ENCODE results near the gene DLG2.

DNA sequence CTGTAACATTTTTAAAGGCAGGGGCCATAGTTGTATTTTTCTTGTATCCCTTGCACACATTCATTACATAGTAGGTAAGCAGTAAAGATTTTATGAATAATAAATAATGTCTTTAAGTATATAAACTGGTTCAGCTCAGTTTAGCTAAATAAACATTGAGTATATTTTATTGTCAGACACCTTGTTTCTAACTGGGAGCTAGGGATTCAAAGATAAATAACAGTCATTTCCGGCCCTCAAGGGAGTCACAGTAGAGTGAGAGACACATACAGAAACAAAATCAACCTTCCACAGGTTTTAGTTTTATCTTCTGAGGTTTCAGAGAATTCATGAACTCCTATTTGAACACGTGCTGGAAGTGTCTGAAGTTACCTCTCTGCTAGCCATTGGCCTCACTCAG lies 760.2 kb downstream of the DLG2 start:
- no peak for TF ChIP-seq POLR2A (IDR thresholded peaks at IDR 0.05)
- TF ChIP-seq, protein P1, sequence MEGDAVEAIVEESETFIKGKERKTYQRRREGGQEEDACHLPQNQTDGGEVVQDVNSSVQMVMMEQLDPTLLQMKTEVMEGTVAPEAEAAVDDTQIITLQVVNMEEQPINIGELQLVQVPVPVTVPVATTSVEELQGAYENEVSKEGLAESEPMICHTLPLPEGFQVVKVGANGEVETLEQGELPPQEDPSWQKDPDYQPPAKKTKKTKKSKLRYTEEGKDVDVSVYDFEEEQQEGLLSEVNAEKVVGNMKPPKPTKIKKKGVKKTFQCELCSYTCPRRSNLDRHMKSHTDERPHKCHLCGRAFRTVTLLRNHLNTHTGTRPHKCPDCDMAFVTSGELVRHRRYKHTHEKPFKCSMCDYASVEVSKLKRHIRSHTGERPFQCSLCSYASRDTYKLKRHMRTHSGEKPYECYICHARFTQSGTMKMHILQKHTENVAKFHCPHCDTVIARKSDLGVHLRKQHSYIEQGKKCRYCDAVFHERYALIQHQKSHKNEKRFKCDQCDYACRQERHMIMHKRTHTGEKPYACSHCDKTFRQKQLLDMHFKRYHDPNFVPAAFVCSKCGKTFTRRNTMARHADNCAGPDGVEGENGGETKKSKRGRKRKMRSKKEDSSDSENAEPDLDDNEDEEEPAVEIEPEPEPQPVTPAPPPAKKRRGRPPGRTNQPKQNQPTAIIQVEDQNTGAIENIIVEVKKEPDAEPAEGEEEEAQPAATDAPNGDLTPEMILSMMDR (IDR thresholded peaks at IDR 0.05), result no peak

All from uterus (tissue), 2 donors.